Endothelial cell of umbilical vein (primary cell): Measurements from ENCODE around the gene CLEC16A. TPM values are rescaled to one million over a fixed set of nuclear protein-coding genes. Genes with fewer than 3 reads are reported as not detected.

Source experiments
- BruUV-seq: library from RNA; stranded (reverse); fragments of 400-500 nt; replicated peaks from 2 replicates; lab custom pipeline; 2021; lab: Mats Ljungman, UMichigan
- CTCF ChIA-PET: fragments of 300-600, 350-600 bp; sonication (Branson Sonifier 250); formaldehyde crosslinking; loops from one replicate; lab custom pipeline; 2021; ENCODE audit warnings: antibody characterized with exemption, inconsistent platforms; lab: Charles Lee
- POLR2A ChIA-PET: fragments of 300-600, 350-600 bp; sonication (Branson Sonifier 250); formaldehyde crosslinking; loops from one replicate; lab custom pipeline; 2021; ENCODE audit warnings: antibody characterized with exemption, inconsistent platforms; lab: Charles Lee
- DNase-seq: peaks from one replicate; pipeline ENCODE4 v3.0.0-alpha.2; 2011; ENCODE audit warnings: low read depth, low spot score
- FAIRE-seq: peaks from 2 replicates; lab custom pipeline; 2011; peaks lifted over from hg19 to GRCh38; lab: Jason Lieb, UNC
- H2AFZ ChIP-seq: 2 replicates; pipeline ENCODE4 v1.6.0; 2012; ENCODE audit warnings: low read depth, low read length, control low read depth, inconsistent platforms
- H3K27ac ChIP-seq: 2 replicates; pipeline ENCODE4 v1.5.1; 2011; ENCODE audit warnings: low read depth, mild to moderate bottlenecking, control low read depth, low read length, moderate library complexity; ENCODE audit not compliant: insufficient read depth
- H3K27me3 ChIP-seq, 2 experiments: 2 replicates each; pipeline versions ENCODE4 v1.6.0 to v1.6.1; 2011; ENCODE audit warnings: low read length in 2 of 2, mixed read lengths in 1 of 2; ENCODE audit not compliant: control insufficient read depth in 2 of 2, insufficient read depth in 2 of 2
- H3K36me3 ChIP-seq, 2 experiments: 2 replicates in 1 of 2; 3 replicates in 1 of 2; pipeline ENCODE4 v1.5.1; 2011; ENCODE audit warnings: low read length in 2 of 2, mild to moderate bottlenecking in 1 of 2, moderate library complexity in 1 of 2; ENCODE audit not compliant: control insufficient read depth in 2 of 2, insufficient read depth in 2 of 2; ENCODE audit errors: extremely low read depth in 1 of 2
- H3K4me1 ChIP-seq: 3 replicates; pipeline ENCODE4 v1.5.1; 2011; ENCODE audit warnings: mild to moderate bottlenecking, low read length; ENCODE audit not compliant: control insufficient read depth, insufficient read depth; ENCODE audit errors: extremely low read depth
- H3K4me2 ChIP-seq: 2 replicates; pipeline ENCODE4 v1.6.1; 2011; ENCODE audit warnings: low read length, control low read depth, mixed read lengths; ENCODE audit not compliant: insufficient read depth
- H3K4me3 ChIP-seq, 3 experiments: fragments of 200-600 bp in 1 of 3; sonication (generic), shearing (Covaris generic) in 1 of 3; replicated peaks in 1 of 3; 2 replicates each; pipeline ENCODE4 v1.5.1; 2011 to 2016; ENCODE audit warnings: control low read depth in 3 of 3, low read length in 3 of 3, mild to moderate bottlenecking in 2 of 3, inconsistent platforms in 1 of 3, low read depth in 1 of 3, moderate library complexity in 1 of 3; ENCODE audit not compliant: insufficient read depth in 1 of 3
- H3K79me2 ChIP-seq: 2 replicates; pipeline ENCODE4 v1.6.0; 2012; ENCODE audit warnings: low read length, inconsistent platforms; ENCODE audit not compliant: control insufficient read depth, insufficient read depth
- H3K9ac ChIP-seq: replicated peaks from 2 replicates; pipeline ENCODE3; 2011; ENCODE audit warnings: low read length, control low read depth; ENCODE audit not compliant: insufficient read depth; ENCODE audit errors: extremely low read depth
- H3K9me1 ChIP-seq: replicated peaks from 3 replicates; pipeline ENCODE4 v1.6.0; 2011; ENCODE audit warnings: mild to moderate bottlenecking, low read length; ENCODE audit not compliant: control insufficient read depth, insufficient read depth; ENCODE audit errors: extremely low read depth
- H3K9me3 ChIP-seq: replicated peaks from 2 replicates; pipeline ENCODE4 v1.5.1; 2012; ENCODE audit warnings: low read length, inconsistent platforms; ENCODE audit not compliant: control insufficient read depth, insufficient read depth
- H4K20me1 ChIP-seq: replicated peaks from 2 replicates; pipeline ENCODE3; 2011; ENCODE audit warnings: mild to moderate bottlenecking, low read length; ENCODE audit not compliant: control insufficient read depth, insufficient read depth; ENCODE audit errors: extremely low read depth
- EZH2 ChIP-seq: IDR thresholded peaks from 2 replicates; pipeline ENCODE4 v1.6.1; 2012; ENCODE audit warnings: borderline replicate concordance, low read depth, mild to moderate bottlenecking, moderate library complexity, low read length, inconsistent platforms; ENCODE audit not compliant: severe bottlenecking
- FOS ChIP-seq: IDR thresholded peaks from 2 replicates; pipeline ENCODE4 v1.6.1; 2011; ENCODE audit warnings: mild to moderate bottlenecking, low read length, moderate library complexity, borderline replicate concordance; ENCODE audit not compliant: insufficient read depth
- GATA2 ChIP-seq: IDR thresholded peaks from 2 replicates; pipeline ENCODE4 v1.7.0; 2011; ENCODE audit warnings: low read depth, mild to moderate bottlenecking, moderate library complexity, mixed read lengths, low read length; ENCODE audit not compliant: insufficient read length, insufficient read depth
- JUN ChIP-seq: IDR thresholded peaks from 2 replicates; pipeline ENCODE4 v1.6.1; 2011; ENCODE audit warnings: borderline replicate concordance, low read depth; ENCODE audit not compliant: insufficient read length, insufficient read depth
- MYC ChIP-seq: IDR thresholded peaks from one replicate; pipeline ENCODE4 v1.6.1; 2011; ENCODE audit warnings: mild to moderate bottlenecking, low read depth, low read length
- POLR2A ChIP-seq: IDR thresholded peaks from 2 replicates; pipeline ENCODE4 v1.6.1; 2012; ENCODE audit warnings: low read depth, mild to moderate bottlenecking, control low read depth, low read length
- POLR2AphosphoS5 ChIP-seq: IDR thresholded peaks from 2 replicates; pipeline ENCODE4 v1.6.1; 2012; ENCODE audit warnings: low read depth, mild to moderate bottlenecking, control low read depth, low read length, moderate library complexity; ENCODE audit not compliant: insufficient read depth
- dilution Hi-C: fragments of 300-500 bp; cut with MboI; formaldehyde crosslinking; loops from one replicate; pipeline ENCODE4 v1.15.0; 2019; ENCODE audit warnings: low sequenced_read_pairs; ENCODE audit not compliant: extremely low pct_ligation_motif_present
- intact Hi-C: fragments of 100-400 bp; cut with micrococcal nuclease; formaldehyde crosslinking; loops from one replicate; pipeline ENCODE4 v1.10.0; 2022
- polyA plus RNA-seq, 4 experiments: library from polyadenylated mRNA; depleted of rRNA in 3 of 4; stranded (reverse) in 3 of 4; unstranded in 1 of 4; fragments of >200 nt; gene quantifications; 2 replicates each; pipeline versions ENCODE4 v1.2.1 to v1.2.3, GENCODE V29; 2011 to 2012; ENCODE audit warnings: missing spikeins in 1 of 4
- total RNA-seq: library from RNA; stranded (reverse); gene quantifications from 2 replicates; pipeline ENCODE4 v1.2.3, GENCODE V29; 2021
- TF ChIP-seq, protein P1 (sequence below): IDR thresholded peaks from 2 replicates; pipeline ENCODE4 v1.6.1; 2011; ENCODE audit not compliant: insufficient read depth, insufficient read length
- TF ChIP-seq, protein P2 (sequence below), 2 donors: IDR thresholded peaks; 1 replicate in 1 of 2; 2 replicates in 1 of 2; pipeline ENCODE4 v1.5.1; 2011; ENCODE audit warnings: low read length in 2 of 2, mild to moderate bottlenecking in 2 of 2, moderate library complexity in 2 of 2, control low read depth in 1 of 2, inconsistent platforms in 1 of 2, low read depth in 1 of 2; ENCODE audit not compliant: insufficient read depth in 1 of 2; ENCODE audit errors: extremely low read depth in 1 of 2

Gene CLEC16A
- total and polyA plus RNA-seq, 2 donors (not counting 3 experiments of a cell fraction or from before 2014, with no cell fraction given) = 11.4 to 23.3 TPM

DNA sequence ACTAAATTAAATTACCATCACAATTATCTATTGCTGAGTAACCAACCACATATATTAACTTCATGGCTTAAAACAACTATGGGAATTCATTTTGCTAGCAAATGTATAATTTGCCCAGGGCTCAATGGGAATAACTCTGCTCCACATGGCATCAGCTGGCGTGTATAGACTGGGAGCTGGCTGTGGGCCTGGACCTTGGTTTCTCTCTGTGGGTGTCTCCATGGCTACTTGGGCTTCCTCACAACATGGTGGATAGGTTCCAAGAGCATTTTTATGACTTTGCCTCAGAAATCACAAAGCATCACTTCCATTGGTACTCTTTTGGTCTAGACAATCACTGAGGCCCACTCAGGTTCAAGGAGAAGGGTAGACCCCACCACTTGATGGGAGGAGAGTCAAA is 166.8 kb downstream of the CLEC16A start:
- H4K20me1 ChIP-seq = no peaks in the 10 kb centered on the region
- no peak overlapping the region for H3K9ac ChIP-seq
- no peaks in the 10 kb centered on the region for H3K9me1 ChIP-seq
- no peak overlapping the region for H3K27ac ChIP-seq
- BruUV-seq = no TSS peak
- intact Hi-C loops = no loop called here
- no peaks in the 10 kb centered on the region for H3K79me2 ChIP-seq
- no peak overlapping the region for H3K4me3 ChIP-seq
- no peaks in the 10 kb centered on the region for H3K27me3 ChIP-seq
- no peaks in the 10 kb centered on the region for H3K4me1 ChIP-seq
- CTCF ChIA-PET = no interaction called here
- TF ChIP-seq, protein P1, sequence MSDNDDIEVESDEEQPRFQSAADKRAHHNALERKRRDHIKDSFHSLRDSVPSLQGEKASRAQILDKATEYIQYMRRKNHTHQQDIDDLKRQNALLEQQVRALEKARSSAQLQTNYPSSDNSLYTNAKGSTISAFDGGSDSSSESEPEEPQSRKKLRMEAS = no peak
- TF ChIP-seq EZH2 (no peak), GATA2 (no peak), POLR2AphosphoS5 (no peak)
- POLR2A ChIA-PET = no interaction called here
- no peak overlapping the region for H2AFZ ChIP-seq
- H3K9me3 ChIP-seq = no peaks in the 10 kb centered on the region
- dilution Hi-C loops = no loop called here
- FAIRE-seq (no peak), DNase-seq (no peak)
- no peak overlapping the region for H3K4me2 ChIP-seq
- H3K36me3 ChIP-seq = no peaks in the 10 kb centered on the region

DNA sequence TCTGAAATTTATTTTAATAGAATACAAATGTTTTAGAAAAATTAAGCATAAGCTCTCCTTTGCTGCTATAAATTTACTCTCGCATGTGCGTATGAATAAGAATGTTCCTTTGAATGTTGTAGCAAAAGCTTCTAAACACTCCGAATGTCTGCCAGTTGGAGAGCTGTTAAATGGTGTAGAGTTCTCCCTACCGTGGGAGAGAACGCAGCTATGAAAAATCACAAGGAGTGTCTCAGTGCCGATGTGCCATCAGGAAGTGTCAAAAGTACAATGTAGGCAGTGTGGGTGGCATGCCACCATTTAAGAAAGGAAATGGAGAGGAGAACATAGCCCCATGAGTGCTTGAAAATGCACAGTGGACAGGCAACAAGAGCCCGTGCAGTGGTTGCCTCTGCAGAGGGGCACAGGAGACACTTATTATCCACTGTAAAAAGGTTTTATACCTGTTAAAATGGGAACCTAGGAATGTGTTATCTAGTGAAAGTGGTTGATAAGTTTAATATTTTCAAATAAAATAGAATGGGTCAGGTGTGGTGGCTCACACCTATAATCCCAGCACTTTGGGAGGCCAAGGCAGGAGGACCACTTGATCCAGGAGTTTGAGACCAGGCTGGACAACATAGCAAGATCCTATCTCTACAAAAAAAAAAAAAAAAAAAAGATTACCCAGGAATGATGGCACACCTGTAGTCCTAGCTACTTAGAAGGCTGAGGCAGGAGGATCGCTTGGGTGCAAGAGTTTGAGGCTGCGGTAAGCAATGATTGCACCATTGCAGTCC is 167.7 kb downstream of the CLEC16A start:
- Histone ChIP-seq H3K27me3 (no peaks in the 10 kb centered on the region), H3K9me3 (no peaks in the 10 kb centered on the region), H3K4me1 (no peaks in the 10 kb centered on the region), H4K20me1 (no peaks in the 10 kb centered on the region), H3K4me3 (no peak overlapping the region), H3K79me2 (no peaks in the 10 kb centered on the region), H3K4me2 (no peak overlapping the region), H3K27ac (no peak overlapping the region), H3K9me1 (no peaks in the 10 kb centered on the region), H3K9ac (no peak overlapping the region), H2AFZ (no peak overlapping the region), H3K36me3 (no peaks in the 10 kb centered on the region)
- POLR2A ChIA-PET = no interaction called here
- CTCF ChIA-PET = interaction anchor here (0.8 kb wide), 1 partner anchor 22 kb away, joined by 3 read pairs; no protein-coding TSS in a partner anchor
- no peak for TF ChIP-seq GATA2
- TF ChIP-seq POLR2A = no peak
- no peak for TF ChIP-seq POLR2AphosphoS5
- TF ChIP-seq, protein P1 = no peak
- no peak for TF ChIP-seq MYC
- TF ChIP-seq, protein P2, sequence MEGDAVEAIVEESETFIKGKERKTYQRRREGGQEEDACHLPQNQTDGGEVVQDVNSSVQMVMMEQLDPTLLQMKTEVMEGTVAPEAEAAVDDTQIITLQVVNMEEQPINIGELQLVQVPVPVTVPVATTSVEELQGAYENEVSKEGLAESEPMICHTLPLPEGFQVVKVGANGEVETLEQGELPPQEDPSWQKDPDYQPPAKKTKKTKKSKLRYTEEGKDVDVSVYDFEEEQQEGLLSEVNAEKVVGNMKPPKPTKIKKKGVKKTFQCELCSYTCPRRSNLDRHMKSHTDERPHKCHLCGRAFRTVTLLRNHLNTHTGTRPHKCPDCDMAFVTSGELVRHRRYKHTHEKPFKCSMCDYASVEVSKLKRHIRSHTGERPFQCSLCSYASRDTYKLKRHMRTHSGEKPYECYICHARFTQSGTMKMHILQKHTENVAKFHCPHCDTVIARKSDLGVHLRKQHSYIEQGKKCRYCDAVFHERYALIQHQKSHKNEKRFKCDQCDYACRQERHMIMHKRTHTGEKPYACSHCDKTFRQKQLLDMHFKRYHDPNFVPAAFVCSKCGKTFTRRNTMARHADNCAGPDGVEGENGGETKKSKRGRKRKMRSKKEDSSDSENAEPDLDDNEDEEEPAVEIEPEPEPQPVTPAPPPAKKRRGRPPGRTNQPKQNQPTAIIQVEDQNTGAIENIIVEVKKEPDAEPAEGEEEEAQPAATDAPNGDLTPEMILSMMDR (IDR thresholded peaks at IDR 0.05; ENCODE audit: extremely low read depth in 1 of 2, insufficient read depth in 1 of 2, low read depth in 1 of 2, low read length in 2 of 2) = no peak
- TF ChIP-seq FOS = no peak
- no peak for TF ChIP-seq JUN
- no peak for TF ChIP-seq EZH2
- BruUV-seq = no TSS peak
- dilution Hi-C loops = no loop called here
- no peak for DNase-seq
- intact Hi-C loops = no loop called here
- no peak for FAIRE-seq
